Epidermal melanocyte (primary cell): ENCODE measurements around the gene CYB561A3.
"Not testable (repeated sequence)": the region's sequence is repeated elsewhere in the genome, so short reads cannot be mapped to it uniquely, and the experiment has no call there.

ENCODE experiments used
- DNase-seq: peaks from one replicate; pipeline ENCODE4 v3.0.0; 2011; ENCODE audit warnings: low spot score; ENCODE audit not compliant: insufficient read length

Gene CYB561A3, protein sequence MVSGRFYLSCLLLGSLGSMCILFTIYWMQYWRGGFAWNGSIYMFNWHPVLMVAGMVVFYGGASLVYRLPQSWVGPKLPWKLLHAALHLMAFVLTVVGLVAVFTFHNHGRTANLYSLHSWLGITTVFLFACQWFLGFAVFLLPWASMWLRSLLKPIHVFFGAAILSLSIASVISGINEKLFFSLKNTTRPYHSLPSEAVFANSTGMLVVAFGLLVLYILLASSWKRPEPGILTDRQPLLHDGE

DNA sequence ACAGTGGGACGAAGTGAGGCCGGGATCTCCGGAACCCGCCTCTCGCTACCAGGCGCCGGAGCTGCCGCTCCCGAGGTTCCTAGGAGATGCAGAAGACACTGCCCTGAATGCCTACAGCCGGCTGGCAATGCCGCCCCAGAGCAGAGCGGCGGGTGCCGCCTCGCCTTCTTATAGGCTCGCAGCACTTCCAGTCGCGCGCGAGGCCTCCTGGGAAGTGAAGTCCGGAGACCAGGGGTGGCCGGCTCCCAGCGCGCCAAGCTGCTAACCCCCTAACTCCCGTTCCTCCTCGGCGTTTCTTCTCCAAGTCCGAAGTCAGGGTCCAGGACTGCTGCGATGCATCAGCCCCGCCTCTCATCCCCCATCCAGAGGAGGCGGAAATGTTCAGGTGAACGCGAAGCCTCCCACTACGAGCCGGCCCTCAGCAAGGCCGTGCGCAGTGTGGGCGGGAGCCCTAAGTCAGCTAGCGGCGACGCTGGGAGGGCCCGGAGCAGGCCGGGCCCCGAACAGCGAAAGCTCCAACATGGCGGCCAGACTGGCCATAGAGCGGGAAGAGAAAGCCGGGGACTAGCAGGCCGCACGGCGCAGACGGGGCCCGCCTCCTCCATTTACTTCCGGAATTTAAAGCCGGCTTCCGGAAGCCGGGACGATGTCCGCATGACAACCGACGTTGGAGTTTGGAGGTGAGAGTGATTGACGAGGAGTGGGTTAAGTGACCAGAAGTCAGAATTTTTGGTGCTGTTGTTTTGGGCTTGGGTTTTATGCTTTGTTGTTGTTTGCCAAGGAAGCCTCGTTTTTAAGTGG lies at the start of gene CYB561A3, which contains the start of gene TMEM138:
Gene CYB561A3 (minus strand): TSS at position 142 of the 801 bp plus-strand sequence. CDS start 5,169 bp downstream, outside the sequence.
Gene TMEM138 (plus strand): TSS at position 634 of the 801 bp plus-strand sequence. CDS start 2,017 bp downstream, outside the sequence.
- DNase-seq = peak; percentile 88

DNA sequence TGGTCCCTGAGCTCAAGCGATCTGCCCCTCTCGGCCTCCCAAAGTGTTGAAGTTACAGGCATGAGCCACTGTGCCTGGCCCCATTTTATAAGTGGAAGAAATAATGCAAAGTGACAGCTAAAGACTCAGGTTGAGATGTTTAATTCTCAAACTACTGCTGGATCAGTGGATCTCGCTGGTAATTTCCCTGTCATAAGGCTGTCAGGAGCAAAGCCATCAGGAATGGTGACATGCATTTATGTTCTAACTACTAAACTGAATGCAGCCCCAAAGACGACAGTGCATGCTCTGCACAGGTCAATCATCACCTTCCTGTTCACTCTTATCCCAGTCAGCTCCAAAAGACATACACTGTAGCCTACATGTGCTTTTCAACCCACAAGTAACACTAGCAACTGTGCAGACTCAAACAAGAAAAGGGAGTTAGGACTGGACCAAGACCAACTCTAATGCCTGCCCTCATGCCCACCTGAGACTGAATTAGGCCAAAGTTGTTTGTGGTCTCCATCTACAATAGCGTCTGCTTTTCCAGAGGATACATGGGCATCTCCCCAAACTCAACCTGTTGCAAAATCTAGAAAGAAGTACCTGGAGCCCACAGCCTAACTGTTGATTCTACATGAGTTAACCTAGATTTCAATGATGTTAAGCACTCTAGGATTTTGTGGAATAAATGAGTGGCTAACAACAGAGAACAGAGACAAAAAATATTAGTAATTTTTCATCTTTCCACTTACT lies 45.5 kb upstream of the CYB561A3 start:
- DNase-seq = no peak

DNA sequence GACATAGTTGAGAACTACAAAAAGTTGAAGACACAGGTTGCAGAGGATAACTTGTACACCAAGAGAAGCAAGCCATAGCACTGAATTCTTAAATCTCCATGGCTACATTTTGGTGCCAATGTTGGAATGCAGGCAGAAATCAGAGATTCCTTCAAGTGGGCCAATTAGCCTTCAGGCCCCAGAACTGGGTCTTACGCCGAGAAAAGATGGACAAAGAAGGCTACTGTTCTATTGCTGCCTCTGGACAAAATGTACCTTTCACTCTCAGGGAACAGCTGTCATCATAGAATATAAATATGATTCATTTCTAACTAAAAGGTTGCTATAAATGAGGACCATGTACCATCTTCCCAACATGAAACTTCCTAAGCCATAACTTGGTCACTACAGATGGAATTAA lies 44.4 kb upstream of the CYB561A3 start:
- peak; percentile 65 for DNase-seq

- no peak for DNase-seq
These were observed 43.0 kb upstream of the CYB561A3 start for GRCh38 chr11:61404641-61405040.

- no peak for DNase-seq
These were observed 42.4 kb upstream of the CYB561A3 start for GRCh38 chr11:61404103-61404502.

- DNase-seq = no peak
These were observed 42.0 kb upstream of the CYB561A3 start for GRCh38 chr11:61403658-61404057.

GRCh38 chr11:61401573-61401972 lies 39.9 kb upstream of the CYB561A3 start:
- no peak for DNase-seq

DNA sequence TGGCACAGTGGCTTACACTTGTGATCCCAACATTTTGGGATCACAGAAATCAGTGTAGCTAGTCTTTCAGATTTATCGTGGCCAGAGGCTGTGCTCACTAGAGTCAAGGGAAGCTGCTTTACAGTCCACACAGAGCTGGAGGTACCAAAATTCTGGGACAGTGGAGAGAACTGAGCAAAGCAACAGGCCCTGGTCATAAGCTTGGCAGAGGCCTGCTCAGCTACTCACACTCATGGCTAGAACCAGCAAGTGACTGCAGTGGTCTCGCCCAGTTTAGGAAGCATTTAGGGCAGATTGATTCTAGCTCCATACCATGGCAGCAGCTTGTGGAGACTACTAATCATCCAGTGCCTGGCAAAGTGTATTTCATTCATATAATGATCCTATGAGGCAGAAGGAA lies 39.5 kb upstream of the CYB561A3 start:
- DNase-seq = no peak

DNA sequence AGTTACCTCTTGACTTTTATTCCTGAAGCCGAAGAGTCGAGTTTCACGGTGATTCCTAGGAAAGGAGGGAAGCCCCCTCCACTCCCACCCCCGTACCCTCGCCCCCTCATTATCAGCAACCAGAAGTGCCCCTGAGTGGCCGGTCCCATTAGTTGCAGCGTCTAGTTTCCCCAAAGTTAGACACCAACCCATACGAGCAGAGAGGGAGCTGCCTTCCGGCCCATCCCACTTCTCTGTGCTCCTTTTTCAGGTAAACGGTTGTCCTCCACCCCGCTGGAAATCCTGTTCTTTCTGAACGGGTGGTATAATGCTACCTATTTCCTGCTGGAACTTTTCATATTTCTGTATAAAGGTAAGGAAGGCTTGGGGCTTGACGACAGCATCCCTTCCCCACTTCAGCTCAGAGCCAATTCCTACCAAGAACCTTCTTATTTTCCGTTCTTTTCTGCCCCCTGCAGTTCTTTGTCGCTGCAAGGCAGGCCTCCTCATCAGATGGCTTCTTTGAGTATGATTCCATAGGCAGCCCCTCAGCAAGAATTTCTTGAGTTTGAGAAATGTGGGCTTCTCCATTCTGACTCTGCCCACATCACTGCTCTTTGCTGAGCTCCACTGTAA lies 31.4 kb upstream of the CYB561A3 start:
- DNase-seq = no peak

- no peak for DNase-seq
These were observed 28.5 kb upstream of the CYB561A3 start for GRCh38 chr11:61390161-61390560.

GRCh38 chr11:61384271-61385242 lies 22.9 kb upstream of the CYB561A3 start:
- no peak for DNase-seq

DNA sequence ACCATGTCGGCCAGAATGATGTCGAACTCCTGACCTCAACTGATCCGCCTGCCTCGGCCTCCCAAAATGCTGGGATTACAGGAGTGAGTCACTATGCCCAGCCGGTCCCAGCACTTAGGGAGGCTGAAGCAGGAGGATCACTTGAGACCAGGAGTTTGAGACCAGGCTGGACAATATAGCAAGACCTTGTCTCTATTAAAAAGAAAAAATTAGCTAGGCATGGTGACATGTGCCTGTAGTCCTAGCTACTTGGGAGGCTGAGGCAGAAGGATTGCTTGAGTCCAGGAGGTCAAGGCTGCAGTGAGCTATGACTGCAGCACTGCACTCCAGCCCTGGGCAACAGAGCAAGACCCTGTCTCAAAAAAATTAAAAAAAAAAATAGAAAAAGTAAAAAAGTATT lies 22.2 kb upstream of the CYB561A3 start:
- not testable (repeated sequence) for DNase-seq

- no peak for DNase-seq
These were observed 19.2 kb upstream of the CYB561A3 start for GRCh38 chr11:61380884-61381283.

GRCh38 chr11:61378713-61379313 lies 17.1 kb upstream of the CYB561A3 start:
- peak; percentile 78 for DNase-seq

DNA sequence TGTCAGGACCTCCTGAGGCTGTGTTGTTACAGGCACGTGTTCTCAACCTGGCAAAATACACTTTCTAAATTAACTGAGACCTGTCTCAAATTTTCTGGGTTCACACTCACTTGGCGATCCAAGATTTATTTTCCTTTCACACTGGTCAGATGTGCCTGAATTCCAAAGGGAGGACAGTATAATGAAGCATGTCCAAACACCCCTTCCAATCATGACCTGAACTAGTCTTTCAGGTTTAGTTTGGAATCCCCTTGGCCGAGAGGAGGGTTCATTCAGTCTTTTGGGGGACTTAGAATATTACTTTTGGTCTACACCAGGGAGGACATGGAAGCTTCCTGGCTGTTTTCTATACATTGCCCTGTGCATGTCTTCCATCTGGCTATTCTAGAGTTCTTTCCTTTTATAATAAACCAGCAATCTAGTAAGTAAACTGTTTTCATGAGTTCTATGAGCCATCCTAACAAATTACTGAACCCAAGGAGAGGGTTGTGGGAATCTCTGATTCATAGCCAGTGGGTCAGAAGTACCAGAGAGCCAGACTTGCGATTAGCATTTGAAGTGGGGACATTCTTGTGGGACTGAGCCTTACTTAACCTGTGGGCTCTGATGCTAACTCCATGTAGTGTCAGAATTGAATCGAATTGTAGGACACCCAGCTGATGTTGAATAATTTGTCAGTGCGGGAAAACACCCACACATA lies 15.9 kb upstream of the CYB561A3 start:
- no peak for DNase-seq

DNA sequence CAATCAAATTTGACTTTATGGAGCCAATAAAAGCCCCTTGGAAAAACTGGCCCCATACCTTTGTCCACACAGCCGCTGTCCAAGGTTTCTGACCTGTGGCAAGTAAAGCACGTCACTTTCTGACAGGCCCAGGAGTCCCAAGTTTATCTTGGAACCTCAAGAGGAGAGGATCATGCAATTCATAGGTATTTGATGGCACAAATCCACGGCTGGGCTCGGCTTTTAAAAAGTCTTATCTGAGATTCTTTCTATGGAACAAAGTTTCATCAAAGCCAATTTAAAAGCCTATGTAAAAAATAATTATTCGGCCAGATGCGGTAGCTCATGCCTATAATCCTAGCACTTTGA lies 14.1 kb upstream of the CYB561A3 start:
- DNase-seq = no peak

- DNase-seq = no peak
These were observed 11.2 kb upstream of the CYB561A3 start for GRCh38 chr11:61372659-61373420.

GRCh38 chr11:61370349-61371005 lies 8.8 kb upstream of the CYB561A3 start:
- DNase-seq = no peak
